Caco-2 (cell line): ENCODE results near the gene IRS2. TPM values are rescaled to one million over a fixed set of nuclear protein-coding genes. Genes with fewer than 3 reads are reported as not detected.

Experiments
- BruUV-seq: library from RNA; stranded (reverse); fragments of 400-500 nt; replicated peaks from 2 replicates; lab custom pipeline; 2021; lab: Mats Ljungman, UMichigan
- CTCF ChIA-PET: fragments of 300-600 bp; sonication (Branson Sonifier 250); formaldehyde crosslinking; loops from one replicate; lab custom pipeline; 2022; ENCODE audit warnings: antibody characterized with exemption; lab: Charles Lee
- POLR2A ChIA-PET: fragments of 300-600 bp; sonication (Branson Sonifier 250); formaldehyde crosslinking; loops from one replicate; lab custom pipeline; 2022; ENCODE audit warnings: antibody characterized with exemption; lab: Charles Lee
- DNase-seq, 2 experiments: peaks; one replicate each; pipeline versions ENCODE4 v3.0.0 to v3.0.0-alpha.2; 2020 to 2022
- H3K27me3 ChIP-seq: replicated peaks from 2 replicates; pipeline ENCODE4 v1.6.0; 2011; ENCODE audit warnings: low read length; ENCODE audit not compliant: control insufficient read depth, insufficient read depth
- H3K36me3 ChIP-seq: 2 replicates; pipeline ENCODE4 v1.5.1; 2011; ENCODE audit warnings: low read length; ENCODE audit not compliant: control insufficient read depth, insufficient read depth
- H3K4me1 ChIP-seq: fragments of 250-450 bp; sonication (Bioruptor Pico); 2 replicates; pipeline ENCODE4 v1.5.1; 2020; ENCODE audit warnings: mild to moderate bottlenecking
- H3K4me3 ChIP-seq: 2 replicates; pipeline ENCODE4 v1.5.1; 2011; ENCODE audit warnings: low read depth, mild to moderate bottlenecking, control low read depth, low read length
- H3K9me3 ChIP-seq: fragments of 250-450 bp; sonication (Bioruptor Pico); 2 replicates; pipeline ENCODE4 v1.5.1; 2020; ENCODE audit warnings: mild to moderate bottlenecking, moderate library complexity
- H3K27ac Mint-ChIP-seq: one replicate; pipeline ENCODE4 v1.8.0; 2022; ENCODE audit warnings: mixed read lengths; ENCODE audit not compliant: unreplicated experiment
- H3K27me3 Mint-ChIP-seq: one replicate; pipeline ENCODE4 v1.8.0; 2022; ENCODE audit warnings: mixed read lengths; ENCODE audit not compliant: insufficient read depth, unreplicated experiment
- H3K36me3 Mint-ChIP-seq: one replicate; pipeline ENCODE4 v1.8.0; 2022; ENCODE audit warnings: mild to moderate bottlenecking, mixed read lengths; ENCODE audit not compliant: insufficient read depth, unreplicated experiment
- H3K4me1 Mint-ChIP-seq: one replicate; pipeline ENCODE4 v1.8.0; 2022; ENCODE audit warnings: low read depth, mixed read lengths; ENCODE audit not compliant: unreplicated experiment
- H3K4me3 Mint-ChIP-seq: one replicate; pipeline ENCODE4 v1.8.0; 2022; ENCODE audit warnings: mild to moderate bottlenecking, moderate library complexity, mixed read lengths; ENCODE audit not compliant: unreplicated experiment
- H3K9me3 Mint-ChIP-seq: one replicate; pipeline ENCODE4 v1.8.0; 2022; ENCODE audit warnings: mixed read lengths; ENCODE audit not compliant: unreplicated experiment
- intact Hi-C: fragments of 100-400 bp; cut with micrococcal nuclease; formaldehyde crosslinking; loops from one replicate; pipeline ENCODE4 v1.10.0; 2022; ENCODE audit not compliant: unreplicated experiment
- total RNA-seq: library from RNA; stranded (reverse); gene quantifications from 2 replicates; pipeline ENCODE4 v1.2.3, GENCODE V29; 2022
- TF ChIP-seq, protein P1 (sequence below), 2 experiments: fragments of 200-600 bp in 1 of 2; IDR thresholded peaks; 1 replicate in 1 of 2; 2 replicates in 1 of 2; pipeline versions ENCODE4 v1.5.1 to v1.8.0; 2011 to 2022; ENCODE audit warnings: antibody characterized with exemption in 1 of 2, control low read depth in 1 of 2, inconsistent platforms in 1 of 2, low read depth in 1 of 2, low read length in 1 of 2, mild to moderate bottlenecking in 1 of 2, moderate library complexity in 1 of 2; ENCODE audit not compliant: insufficient read depth in 1 of 2, severe bottlenecking in 1 of 2, unreplicated experiment in 1 of 2

Gene IRS2
- total RNA-seq, 1 experiment from 2014 or later = 5.5 TPM

DNA sequence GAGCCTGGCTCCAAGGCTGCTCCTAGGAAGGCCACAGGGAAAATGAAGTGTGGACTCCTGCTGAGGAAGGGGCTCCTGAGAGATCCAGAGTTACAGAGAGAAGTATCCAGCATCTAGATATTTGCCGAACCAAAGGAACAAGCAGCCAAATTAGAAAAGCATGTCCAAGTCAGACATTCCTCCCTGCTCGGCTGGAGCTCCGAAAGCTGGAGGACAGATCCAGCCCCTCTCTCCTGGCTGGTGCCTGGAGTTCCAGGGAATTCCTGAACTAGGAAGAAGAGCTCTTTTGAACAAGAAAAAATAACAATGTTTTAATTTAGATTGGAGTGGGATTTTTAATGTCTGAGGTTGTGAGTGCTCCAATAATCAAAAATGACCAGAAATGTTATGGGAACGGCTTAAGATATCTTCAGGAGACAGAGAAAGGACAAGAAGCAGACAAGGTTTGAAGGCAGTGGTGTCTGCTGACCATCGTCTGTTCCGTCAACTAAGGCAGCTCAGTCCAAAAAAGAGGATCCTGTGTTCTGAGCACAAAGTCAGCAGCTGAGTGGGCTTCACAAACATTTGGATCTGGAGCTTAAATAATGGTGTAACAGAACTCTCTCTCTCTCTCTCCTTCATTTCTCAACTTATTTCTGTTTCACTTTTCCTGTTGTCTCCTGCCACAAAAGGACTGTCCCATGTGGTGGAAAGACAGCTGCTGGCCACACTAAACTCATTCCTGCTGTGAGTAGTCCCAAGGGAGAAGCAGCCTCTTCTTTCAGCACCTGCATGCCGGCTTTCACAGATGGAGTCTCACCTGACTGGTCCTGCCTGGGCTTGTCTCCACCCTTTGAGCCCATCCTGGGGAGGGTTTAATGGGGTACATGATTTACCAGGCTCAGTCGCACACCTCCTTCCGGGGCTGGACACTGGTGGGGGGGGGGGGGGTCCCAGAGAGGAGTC, 31.5 kb upstream of the IRS2 start:
- no peaks in the 10 kb centered on the region for H3K36me3 ChIP-seq
- POLR2A ChIA-PET = no interaction called here
- no peak overlapping the region for H3K4me3 ChIP-seq
- no peaks in the 10 kb centered on the region for H3K4me1 ChIP-seq
- Mint-ChIP-seq H3K4me1 (no peaks in the 10 kb centered on the region), H3K36me3 (no peaks in the 10 kb centered on the region), H3K27me3 (peaks cover 6% of the 10 kb centered on the region), H3K27ac (no peak overlapping the region), H3K9me3 (no peaks in the 10 kb centered on the region), H3K4me3 (no peak overlapping the region)
- TF ChIP-seq, protein P1, sequence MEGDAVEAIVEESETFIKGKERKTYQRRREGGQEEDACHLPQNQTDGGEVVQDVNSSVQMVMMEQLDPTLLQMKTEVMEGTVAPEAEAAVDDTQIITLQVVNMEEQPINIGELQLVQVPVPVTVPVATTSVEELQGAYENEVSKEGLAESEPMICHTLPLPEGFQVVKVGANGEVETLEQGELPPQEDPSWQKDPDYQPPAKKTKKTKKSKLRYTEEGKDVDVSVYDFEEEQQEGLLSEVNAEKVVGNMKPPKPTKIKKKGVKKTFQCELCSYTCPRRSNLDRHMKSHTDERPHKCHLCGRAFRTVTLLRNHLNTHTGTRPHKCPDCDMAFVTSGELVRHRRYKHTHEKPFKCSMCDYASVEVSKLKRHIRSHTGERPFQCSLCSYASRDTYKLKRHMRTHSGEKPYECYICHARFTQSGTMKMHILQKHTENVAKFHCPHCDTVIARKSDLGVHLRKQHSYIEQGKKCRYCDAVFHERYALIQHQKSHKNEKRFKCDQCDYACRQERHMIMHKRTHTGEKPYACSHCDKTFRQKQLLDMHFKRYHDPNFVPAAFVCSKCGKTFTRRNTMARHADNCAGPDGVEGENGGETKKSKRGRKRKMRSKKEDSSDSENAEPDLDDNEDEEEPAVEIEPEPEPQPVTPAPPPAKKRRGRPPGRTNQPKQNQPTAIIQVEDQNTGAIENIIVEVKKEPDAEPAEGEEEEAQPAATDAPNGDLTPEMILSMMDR (IDR thresholded peaks at IDR 0.05; ENCODE audit: insufficient read depth in 1 of 2, low read depth in 1 of 2, low read length in 1 of 2, severe bottlenecking in 1 of 2, unreplicated experiment in 1 of 2) = no peak
- no peak for DNase-seq
- BruUV-seq = no TSS peak
- H3K9me3 ChIP-seq = no peaks in the 10 kb centered on the region
- H3K27me3 ChIP-seq = peaks cover 1% of the 10 kb centered on the region; the same call in 1 of the 2 replicates
- intact Hi-C loops = no loop called here
- CTCF ChIA-PET = no interaction called here

DNA sequence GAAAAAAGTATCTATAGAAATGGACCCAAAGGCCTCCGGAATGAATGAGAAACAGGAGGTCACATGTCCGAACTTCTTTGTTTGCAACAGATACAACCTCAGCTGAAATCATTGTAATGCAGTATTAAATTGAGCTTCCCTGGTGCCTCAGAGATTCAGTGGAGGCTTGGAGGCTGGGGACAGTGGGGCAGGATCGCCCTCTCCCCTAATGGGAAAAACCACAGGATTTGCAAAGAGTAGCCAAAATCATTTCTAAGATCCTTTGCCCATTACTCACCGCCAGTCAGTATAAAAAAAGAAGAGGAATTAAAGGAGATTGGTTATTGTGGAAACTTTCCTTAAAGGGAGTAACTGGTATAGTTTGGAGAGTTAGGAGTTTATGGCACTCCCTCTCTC, 30.4 kb upstream of the IRS2 start:
- Histone ChIP-seq H3K9me3 (no peaks in the 10 kb centered on the region), H3K27me3 (peaks cover 1% of the 10 kb centered on the region; the same call in 1 of the 2 replicates), H3K4me3 (no peak overlapping the region), H3K36me3 (no peaks in the 10 kb centered on the region), H3K4me1 (no peaks in the 10 kb centered on the region)
- H3K4me1 Mint-ChIP-seq = no peaks in the 10 kb centered on the region
- TF ChIP-seq, protein P1 (IDR thresholded peaks at IDR 0.05; ENCODE audit: insufficient read depth in 1 of 2, low read depth in 1 of 2, low read length in 1 of 2, severe bottlenecking in 1 of 2, unreplicated experiment in 1 of 2) = no peak
- no peaks in the 10 kb centered on the region for H3K36me3 Mint-ChIP-seq
- ChIA-PET CTCF (interaction anchor here (0.6 kb wide), 1 partner anchor 23 kb away, joined by 4 read pairs; no protein-coding TSS in a partner anchor), POLR2A (no interaction called here)
- DNase-seq = no peak
- no TSS peak for BruUV-seq
- intact Hi-C loops = no loop called here
- H3K27me3 Mint-ChIP-seq = peaks cover 6% of the 10 kb centered on the region
- no peaks in the 10 kb centered on the region for H3K9me3 Mint-ChIP-seq
- H3K27ac Mint-ChIP-seq = no peak overlapping the region
- no peak overlapping the region for H3K4me3 Mint-ChIP-seq

DNA sequence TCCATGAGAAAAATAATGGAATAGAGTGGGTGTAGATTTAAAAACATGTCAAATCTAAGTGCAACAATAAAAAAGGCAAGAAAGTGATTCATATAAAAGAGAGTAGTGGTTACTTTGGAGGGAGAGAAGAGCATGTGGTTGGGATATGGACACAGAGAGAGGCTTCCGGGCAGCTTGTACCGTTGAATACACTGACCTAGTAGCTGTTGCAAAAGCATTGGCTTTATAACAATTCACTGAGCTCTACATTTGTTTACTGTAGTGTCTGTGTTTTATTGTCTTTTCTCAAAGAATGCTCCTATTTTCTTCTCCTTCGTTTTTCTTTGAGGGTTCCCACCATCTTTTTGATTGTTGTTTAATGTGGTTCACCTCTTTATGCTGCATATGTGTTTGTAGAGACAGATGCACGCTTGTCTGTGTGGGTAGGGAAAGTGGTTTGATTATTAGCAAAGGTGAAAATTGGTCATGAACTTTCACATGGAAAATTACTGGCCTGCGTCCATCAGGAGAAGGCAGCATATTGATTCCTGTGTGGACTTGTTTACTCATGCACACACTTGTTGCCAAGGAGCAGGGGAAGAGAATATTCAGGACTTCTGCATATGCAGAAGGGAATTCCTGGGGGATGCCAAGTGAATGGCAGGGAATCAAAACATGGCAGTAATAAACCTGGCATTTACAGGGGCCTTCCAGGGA, 29.9 kb upstream of the IRS2 start:
- intact Hi-C loops = no loop called here
- no peak overlapping the region for H3K4me3 ChIP-seq
- TF ChIP-seq, protein P1 (IDR thresholded peaks at IDR 0.05; ENCODE audit: insufficient read depth in 1 of 2, low read depth in 1 of 2, low read length in 1 of 2, severe bottlenecking in 1 of 2, unreplicated experiment in 1 of 2) = no peak
- no peaks in the 10 kb centered on the region for H3K9me3 Mint-ChIP-seq
- H3K36me3 Mint-ChIP-seq = no peaks in the 10 kb centered on the region
- DNase-seq = no peak
- no peaks in the 10 kb centered on the region for H3K36me3 ChIP-seq
- no peaks in the 10 kb centered on the region for H3K4me1 Mint-ChIP-seq
- CTCF ChIA-PET = no interaction called here
- H3K9me3 ChIP-seq = no peaks in the 10 kb centered on the region
- POLR2A ChIA-PET = no interaction called here
- no peak overlapping the region for H3K4me3 Mint-ChIP-seq
- H3K27me3 Mint-ChIP-seq = peaks cover 5% of the 10 kb centered on the region
- H3K27ac Mint-ChIP-seq = no peak overlapping the region
- H3K27me3 ChIP-seq = peaks cover 1% of the 10 kb centered on the region; the same call in 1 of the 2 replicates
- no peaks in the 10 kb centered on the region for H3K4me1 ChIP-seq
- BruUV-seq = no TSS peak
